ENCODE results near the gene CELF2. TPM values are rescaled to one million over a fixed set of nuclear protein-coding genes. Genes with fewer than 3 reads are reported as not detected.
A peak's percentile ranks its signal among the peaks of the same experiment; 100 is the strongest.

CELF2 gene
- total RNA-seq, 1 donor from 2014 or later: 110 TPM

DNA sequence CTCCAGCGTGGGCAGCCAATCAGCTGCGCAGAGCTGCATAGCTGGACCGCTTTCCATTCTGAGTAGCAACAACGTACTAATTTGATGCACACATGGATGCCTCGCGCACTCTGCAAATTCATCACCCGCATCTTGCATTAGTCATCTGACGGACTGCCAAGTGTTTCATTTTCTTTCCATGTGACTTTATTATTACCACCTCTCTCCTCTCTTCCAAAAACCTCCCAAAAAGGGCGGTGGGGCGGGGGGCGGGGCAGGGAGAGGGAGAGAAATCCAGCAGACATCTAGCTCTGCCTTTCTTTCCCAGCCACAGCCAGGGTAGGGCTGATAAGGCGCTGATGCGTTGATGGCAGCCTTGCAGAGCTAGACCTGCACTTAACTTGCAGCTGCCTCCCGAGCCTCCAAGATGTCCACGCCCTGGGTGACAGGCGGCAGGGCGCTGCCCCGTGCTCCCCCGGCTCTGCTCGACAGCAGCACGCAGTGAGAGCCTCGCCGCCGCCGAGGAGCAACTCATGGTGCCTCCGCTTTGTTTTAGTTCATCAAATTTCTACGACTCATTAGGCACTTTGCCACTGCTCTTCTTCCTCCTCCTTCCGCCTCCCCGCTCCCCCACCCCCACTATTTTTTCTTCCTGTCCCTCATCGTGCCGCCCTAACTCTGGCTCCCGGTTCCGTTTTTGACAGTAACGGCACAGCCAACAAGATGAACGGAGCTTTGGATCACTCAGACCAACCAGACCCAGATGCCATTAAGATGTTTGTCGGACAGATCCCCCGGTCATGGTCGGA, 147.3 kb downstream of the CELF2 start:
- Mint-ChIP-seq H3K4me1 (ENCODE audit: low read depth) (peaks cover 41% of the 10 kb centered on the region), H3K36me3 (ENCODE audit: low read depth) (peaks cover 13% of the 10 kb centered on the region), H3K4me3 (no peak overlapping the region), H3K27ac (peak overlapping the region; percentile 98), H3K9me3 (peaks cover 3% of the 10 kb centered on the region), H3K27me3 (ENCODE audit: insufficient read depth) (no peaks in the 10 kb centered on the region)
- peak; percentile 70 for DNase-seq (ENCODE audit: low spot score)
- intact Hi-C loops (cut with micrococcal nuclease): loop anchor here (1.0 to 10.0 kb wide), 4 partner anchors 70 to 960 kb away; partner anchors contain the start of genes CELF2 and SEC61A2

DNA sequence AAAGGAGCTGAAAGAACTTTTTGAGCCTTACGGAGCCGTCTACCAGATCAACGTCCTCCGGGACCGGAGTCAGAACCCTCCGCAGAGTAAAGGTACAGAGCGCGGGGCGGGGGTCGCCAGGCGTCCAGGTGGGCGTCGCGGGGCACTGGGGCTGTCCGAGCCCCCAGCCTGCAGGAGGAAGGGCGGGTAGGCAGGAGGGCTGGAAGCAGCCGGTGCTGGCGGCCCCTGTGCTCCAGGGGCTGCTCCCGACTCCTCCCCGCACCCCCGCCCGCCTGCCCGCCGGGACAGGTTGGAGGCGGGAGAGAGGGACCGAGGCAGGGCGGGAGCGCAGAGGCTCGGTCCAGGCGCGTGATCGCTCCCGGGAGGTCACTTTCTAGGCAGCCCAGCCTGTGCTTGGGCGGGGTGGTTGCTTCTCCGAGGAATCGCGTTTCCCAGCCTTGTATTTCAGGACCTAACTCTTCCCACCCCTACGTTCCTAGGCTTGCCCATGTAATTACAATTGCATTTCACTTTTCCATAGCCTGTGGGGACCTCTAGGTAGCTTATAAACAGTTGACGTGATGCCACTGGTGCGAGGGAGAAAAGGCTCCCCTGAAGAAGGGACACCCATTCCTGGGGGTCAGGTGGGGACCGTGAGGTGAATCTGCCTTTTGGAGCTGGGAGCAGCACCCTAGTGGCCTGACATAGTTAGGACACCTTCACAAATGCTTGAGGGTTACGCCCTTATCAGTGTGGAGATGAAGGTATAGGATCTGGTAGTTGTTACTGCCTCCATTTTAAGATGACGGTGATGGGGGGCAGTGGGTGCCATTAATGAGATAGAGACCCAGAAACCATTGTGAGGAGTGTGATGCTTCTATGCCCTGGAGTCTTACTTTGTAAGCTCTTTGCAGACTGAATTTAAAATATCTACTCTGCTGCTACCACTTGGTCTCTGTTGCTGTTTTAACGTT, 148.2 kb downstream of the CELF2 start:
- intact Hi-C loops (cut with micrococcal nuclease): loop anchor here (1.0 to 10.0 kb wide), 3 partner anchors 10 to 959 kb away; partner anchors contain the start of gene SEC61A2
- Mint-ChIP-seq H3K9me3 (peaks cover 3% of the 10 kb centered on the region), H3K4me1 (ENCODE audit: low read depth) (peaks cover 35% of the 10 kb centered on the region), H3K4me3 (no peak overlapping the region), H3K27ac (peak overlapping the region; percentile 98), H3K36me3 (ENCODE audit: low read depth) (peaks cover 13% of the 10 kb centered on the region), H3K27me3 (ENCODE audit: insufficient read depth) (no peaks in the 10 kb centered on the region)
- DNase-seq (ENCODE audit: low spot score): peak; percentile 70

DNA sequence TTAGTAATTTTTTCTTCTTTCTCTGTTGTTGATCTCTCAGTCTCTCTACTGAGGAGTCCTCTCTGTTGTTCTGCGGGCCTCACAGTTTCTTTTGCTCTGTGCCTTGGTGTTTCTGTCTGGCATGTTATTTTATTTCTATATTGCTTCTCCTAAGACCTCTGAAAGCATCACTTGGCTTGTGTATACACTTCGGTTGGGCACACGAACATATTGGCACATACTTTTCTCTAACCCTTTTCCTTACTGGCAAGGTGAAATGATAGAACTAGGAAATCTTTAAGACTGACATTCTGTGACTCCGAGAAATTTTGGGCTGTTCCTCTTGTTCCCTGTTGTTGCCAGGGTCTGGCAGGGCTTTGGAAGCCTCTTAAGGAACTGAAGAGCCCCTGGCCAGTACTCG, 148.9 kb downstream of the CELF2 start:
- intact Hi-C loops (cut with micrococcal nuclease): loop anchor here (1.0 to 10.0 kb wide), 3 partner anchors 10 to 958 kb away; partner anchors contain the start of gene SEC61A2
- peaks cover 30% of the 10 kb centered on the region for H3K4me1 Mint-ChIP-seq (ENCODE audit: low read depth)
- no peak overlapping the region for H3K4me3 Mint-ChIP-seq
- DNase-seq (ENCODE audit: low spot score): no peak
- H3K27ac Mint-ChIP-seq: no peak overlapping the region
- H3K36me3 Mint-ChIP-seq (ENCODE audit: low read depth): peaks cover 13% of the 10 kb centered on the region
- no peaks in the 10 kb centered on the region for H3K27me3 Mint-ChIP-seq (ENCODE audit: insufficient read depth)
- peaks cover 3% of the 10 kb centered on the region for H3K9me3 Mint-ChIP-seq

DNA sequence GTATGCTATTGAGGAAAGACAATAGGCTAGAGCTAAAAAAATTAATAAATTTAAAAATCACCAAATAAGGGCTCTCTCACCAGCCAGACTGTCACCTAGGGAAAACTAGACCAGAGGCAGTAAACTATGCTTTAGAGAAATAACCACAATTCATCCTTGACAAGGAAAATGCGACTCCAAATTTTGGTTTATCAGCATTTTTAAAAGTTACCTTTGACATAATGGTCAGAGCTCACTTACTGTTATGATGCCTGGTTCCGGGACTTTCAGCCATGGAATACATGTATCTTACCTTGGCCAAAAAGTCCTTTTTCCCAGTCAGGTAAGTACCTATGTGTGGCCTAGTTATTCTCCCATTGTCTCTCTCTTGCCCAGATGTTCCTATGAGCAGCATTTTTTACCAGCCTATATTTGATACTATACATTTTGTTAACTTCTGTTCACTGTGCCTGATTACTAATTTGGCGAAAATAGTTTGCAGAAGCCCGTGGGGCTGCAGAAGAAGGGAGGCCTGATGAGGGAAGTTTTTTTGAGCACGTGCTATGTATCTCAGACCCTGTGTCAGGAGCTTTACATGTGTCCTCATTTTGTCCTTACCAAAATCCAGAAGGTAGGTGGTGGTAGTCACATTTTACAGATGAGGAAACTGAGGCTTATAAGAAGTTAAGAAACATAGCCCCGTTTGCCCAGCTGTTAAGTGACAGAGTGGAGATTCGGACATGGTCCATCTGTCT, 149.7 kb downstream of the CELF2 start:
- H3K4me1 Mint-ChIP-seq (ENCODE audit: low read depth): peaks cover 21% of the 10 kb centered on the region
- H3K27ac Mint-ChIP-seq: no peak overlapping the region
- H3K27me3 Mint-ChIP-seq (ENCODE audit: insufficient read depth): no peaks in the 10 kb centered on the region
- no peaks in the 10 kb centered on the region for H3K9me3 Mint-ChIP-seq
- H3K36me3 Mint-ChIP-seq (ENCODE audit: low read depth): peaks cover 11% of the 10 kb centered on the region
- H3K4me3 Mint-ChIP-seq: no peak overlapping the region
- DNase-seq (ENCODE audit: low spot score): no peak
- intact Hi-C loops (cut with micrococcal nuclease): loop anchor here (5.0 to 10.0 kb wide), 2 partner anchors 350 to 957 kb away; partner anchors contain the start of gene SEC61A2

DNA sequence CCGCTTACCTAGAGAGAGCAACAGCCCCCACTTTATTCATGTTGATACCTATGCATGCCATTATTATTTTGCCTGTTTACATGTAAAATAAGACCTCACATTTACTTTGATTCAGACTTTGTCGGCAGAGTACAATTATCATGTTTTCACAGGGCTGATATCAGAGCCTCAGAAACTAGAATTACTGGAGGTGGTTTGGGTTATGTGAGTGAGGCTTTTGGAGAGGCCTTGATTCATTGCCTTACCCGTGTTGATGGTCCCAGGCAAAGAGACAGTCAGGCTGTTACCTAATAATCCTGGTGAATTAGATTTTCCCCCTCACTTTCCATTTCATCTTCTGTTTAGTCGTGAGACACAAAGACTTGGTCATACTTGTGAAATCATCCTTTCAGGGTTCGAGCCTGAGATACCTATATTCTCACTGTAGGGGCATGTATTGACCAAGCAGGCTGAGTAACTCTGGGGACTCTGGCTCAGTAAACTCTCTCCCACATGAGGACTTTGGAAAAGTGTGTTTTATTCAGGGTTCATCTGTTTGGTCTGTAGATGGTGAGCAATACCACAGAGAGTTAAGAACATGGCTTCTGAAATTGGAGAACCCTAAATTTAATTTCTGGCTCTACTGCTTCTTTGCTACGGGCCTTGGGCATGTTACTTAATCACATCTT, 150.9 kb downstream of the CELF2 start:
- H3K27me3 Mint-ChIP-seq (ENCODE audit: insufficient read depth): no peaks in the 10 kb centered on the region
- H3K27ac Mint-ChIP-seq: no peak overlapping the region
- no peaks in the 10 kb centered on the region for H3K9me3 Mint-ChIP-seq
- peaks cover 10% of the 10 kb centered on the region for H3K4me1 Mint-ChIP-seq (ENCODE audit: low read depth)
- no peak overlapping the region for H3K4me3 Mint-ChIP-seq
- intact Hi-C loops (cut with micrococcal nuclease): loop anchor here (1.0 to 10.0 kb wide), 3 partner anchors 67 to 956 kb away; partner anchors contain the start of gene SEC61A2
- no peak for DNase-seq (ENCODE audit: low spot score)
- H3K36me3 Mint-ChIP-seq (ENCODE audit: low read depth): peaks cover 19% of the 10 kb centered on the region

DNA sequence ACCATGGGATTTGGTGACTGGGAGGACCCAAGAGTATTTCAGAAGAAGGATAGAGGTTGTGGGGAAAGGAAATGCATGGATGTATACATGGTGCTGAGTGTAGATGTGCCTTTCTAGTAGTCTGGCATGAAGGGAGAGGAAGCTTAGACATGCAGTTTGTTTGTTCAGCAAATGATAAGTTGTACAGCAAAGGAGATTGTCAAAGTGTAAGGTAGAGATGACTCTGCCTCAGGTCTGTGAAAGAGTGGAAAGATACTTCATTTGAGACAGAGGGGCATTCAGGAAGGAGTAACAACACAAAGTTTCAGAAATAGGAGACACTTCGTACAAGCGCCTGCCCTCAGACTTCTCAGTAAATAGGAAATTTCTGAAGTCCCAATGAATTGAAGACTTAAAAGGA, 152.3 kb downstream of the CELF2 start:
- H3K36me3 Mint-ChIP-seq (ENCODE audit: low read depth): peaks cover 32% of the 10 kb centered on the region
- no peak overlapping the region for H3K4me3 Mint-ChIP-seq
- no peaks in the 10 kb centered on the region for H3K4me1 Mint-ChIP-seq (ENCODE audit: low read depth)
- no peaks in the 10 kb centered on the region for H3K9me3 Mint-ChIP-seq
- no peak overlapping the region for H3K27ac Mint-ChIP-seq
- no peaks in the 10 kb centered on the region for H3K27me3 Mint-ChIP-seq (ENCODE audit: insufficient read depth)
- intact Hi-C loops (cut with micrococcal nuclease): loop anchor here (2.0 to 10.0 kb wide), 4 partner anchors 101 to 955 kb away; partner anchors contain the start of genes SEC61A2 and UPF2
- no peak for DNase-seq (ENCODE audit: low spot score)

DNA sequence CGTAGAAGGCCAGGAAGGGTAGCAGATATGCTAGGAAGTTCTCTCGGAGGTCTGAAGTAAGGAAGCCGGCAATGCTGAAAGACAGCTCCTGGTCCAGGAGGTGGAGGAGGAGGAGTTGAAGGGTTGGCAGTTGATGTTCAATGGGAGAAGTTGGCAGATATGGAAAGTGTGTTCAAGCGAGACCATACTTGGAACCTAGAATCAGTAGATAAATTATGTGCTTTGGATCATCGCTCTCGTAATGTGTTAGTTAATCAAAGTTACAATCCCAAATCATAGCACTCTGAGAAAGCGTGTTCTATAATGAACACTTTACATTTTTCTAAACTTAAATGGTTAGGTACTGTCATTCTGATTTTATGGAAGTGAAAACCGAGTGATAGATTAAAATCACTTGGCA, 152.9 kb downstream of the CELF2 start:
- Mint-ChIP-seq H3K27ac (no peak overlapping the region), H3K4me3 (no peak overlapping the region), H3K36me3 (ENCODE audit: low read depth) (peaks cover 37% of the 10 kb centered on the region), H3K4me1 (ENCODE audit: low read depth) (no peaks in the 10 kb centered on the region), H3K9me3 (no peaks in the 10 kb centered on the region), H3K27me3 (ENCODE audit: insufficient read depth) (no peaks in the 10 kb centered on the region)
- DNase-seq (ENCODE audit: low spot score): no peak
- intact Hi-C loops (cut with micrococcal nuclease): loop anchor here (2.0 to 10.0 kb wide), 2 partner anchors 100 to 874 kb away; partner anchors contain the start of gene UPF2

DNA sequence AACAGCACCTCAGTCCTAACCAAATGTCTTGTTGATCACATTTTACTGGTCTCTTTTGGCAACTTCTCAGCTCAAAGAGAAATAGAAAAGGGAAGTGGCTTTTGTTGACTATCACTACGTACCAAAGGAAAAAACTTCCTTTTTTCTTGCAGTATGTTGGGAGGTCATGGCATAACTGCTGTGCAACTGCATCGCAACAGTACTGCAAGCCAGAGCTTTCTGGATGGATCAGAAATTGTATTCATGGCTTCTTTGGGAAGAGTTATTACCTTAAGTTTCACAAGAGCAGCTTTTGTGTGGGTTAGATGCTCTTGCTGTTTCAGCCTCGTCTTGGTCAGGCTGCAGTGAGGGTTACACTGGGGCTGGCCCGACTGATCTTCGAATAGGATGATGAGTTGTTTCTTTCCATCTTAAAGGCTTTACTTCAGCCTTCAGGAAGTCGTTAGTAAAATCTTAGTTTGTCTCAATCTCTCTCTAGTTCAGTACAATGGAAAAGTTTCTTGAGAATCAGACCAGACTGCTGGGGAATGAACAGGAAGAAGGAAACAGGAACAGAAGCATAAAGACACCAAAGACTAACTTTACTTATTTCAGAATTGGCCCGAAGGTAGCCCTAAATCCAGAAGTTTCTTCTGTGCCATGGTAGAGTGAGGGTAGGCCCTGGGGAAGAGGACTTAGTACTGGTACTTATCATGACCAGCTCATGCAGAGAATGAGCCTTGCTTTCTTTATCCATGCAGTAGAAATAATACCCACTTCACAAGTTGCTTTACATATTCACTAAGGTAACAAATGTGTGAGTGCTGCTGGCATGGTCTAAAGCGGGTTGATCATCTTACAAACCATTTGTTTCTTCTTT, 153.6 kb downstream of the CELF2 start:
- Mint-ChIP-seq H3K9me3 (no peaks in the 10 kb centered on the region), H3K4me1 (ENCODE audit: low read depth) (no peaks in the 10 kb centered on the region), H3K36me3 (ENCODE audit: low read depth) (peaks cover 40% of the 10 kb centered on the region), H3K27me3 (ENCODE audit: insufficient read depth) (no peaks in the 10 kb centered on the region), H3K4me3 (no peak overlapping the region), H3K27ac (no peak overlapping the region)
- intact Hi-C loops (cut with micrococcal nuclease): loop anchor here (1.0 to 10.0 kb wide), 3 partner anchors 9 to 874 kb away; partner anchors contain the start of gene UPF2
- DNase-seq (ENCODE audit: low spot score): no peak

DNA sequence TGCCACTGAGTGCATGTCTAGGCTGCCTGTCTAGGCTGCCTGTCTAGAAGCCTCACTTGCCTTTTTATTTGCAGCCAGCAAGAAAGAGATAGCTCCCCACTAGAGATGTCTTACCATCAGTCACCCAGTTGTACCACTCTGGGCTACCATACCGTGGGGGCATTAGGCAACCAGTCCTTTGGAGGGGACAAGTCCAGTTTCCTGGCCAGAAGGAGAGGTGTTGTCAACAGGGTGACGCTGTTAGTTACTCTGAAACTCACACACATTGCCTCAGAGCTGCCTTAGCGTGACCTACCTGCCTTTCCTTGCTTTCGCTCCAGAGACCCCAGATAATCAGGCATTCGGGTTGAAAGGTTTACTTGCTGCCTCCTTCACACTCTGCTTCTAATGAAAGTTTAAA, 155.4 kb downstream of the CELF2 start:
- no peak for DNase-seq (ENCODE audit: low spot score)
- no peaks in the 10 kb centered on the region for H3K9me3 Mint-ChIP-seq
- H3K4me3 Mint-ChIP-seq: no peak overlapping the region
- intact Hi-C loops (cut with micrococcal nuclease): loop anchor here (10.0 kb wide), 1 partner anchor 872 kb away; the partner anchor contains the start of gene UPF2
- H3K36me3 Mint-ChIP-seq (ENCODE audit: low read depth): peaks cover 34% of the 10 kb centered on the region
- no peaks in the 10 kb centered on the region for H3K4me1 Mint-ChIP-seq (ENCODE audit: low read depth)
- H3K27ac Mint-ChIP-seq: no peak overlapping the region
- H3K27me3 Mint-ChIP-seq (ENCODE audit: insufficient read depth): no peaks in the 10 kb centered on the region

DNA sequence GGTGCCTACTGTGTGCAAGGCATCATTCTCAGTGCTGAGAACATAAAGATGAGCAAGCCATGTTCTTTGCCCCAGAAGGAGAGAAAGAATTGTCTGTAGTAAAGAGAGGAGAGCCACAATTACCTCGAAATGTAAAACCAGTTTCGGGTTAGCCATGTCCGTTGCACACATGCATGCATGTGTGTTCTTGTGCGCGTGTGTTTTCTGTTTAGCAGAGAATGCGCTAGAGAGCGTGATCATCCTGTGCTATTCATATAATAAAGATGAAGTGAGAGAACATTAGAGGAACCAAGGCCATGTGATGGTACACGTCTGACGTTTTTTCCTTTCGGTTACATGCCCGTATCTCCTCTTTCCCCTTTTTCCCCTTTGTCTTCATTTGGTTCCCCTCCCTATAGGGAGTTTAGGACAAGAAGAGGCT, 158.2 kb downstream of the CELF2 start:
- H3K9me3 Mint-ChIP-seq: no peaks in the 10 kb centered on the region
- no peak for DNase-seq (ENCODE audit: low spot score)

DNA sequence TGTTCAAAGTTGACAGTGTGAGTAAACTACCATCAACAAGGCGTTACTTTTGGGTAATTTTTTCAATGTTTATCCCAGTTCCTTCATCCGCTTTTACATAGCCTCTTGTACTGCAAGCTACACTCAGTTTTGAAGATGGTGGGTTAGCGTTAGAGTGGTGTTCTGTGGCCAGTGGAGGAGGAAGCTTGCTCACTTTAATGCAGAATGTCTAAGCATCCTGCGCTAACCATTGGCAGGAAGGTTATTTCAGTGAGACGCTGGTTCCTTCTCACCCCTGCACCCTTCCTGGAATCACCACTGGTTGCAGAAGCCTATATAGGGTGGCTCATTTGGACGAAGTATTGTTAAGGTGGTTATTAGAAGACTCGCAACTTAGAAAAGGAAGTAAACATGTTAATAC, 159.1 kb downstream of the CELF2 start:
- peaks cover 8% of the 10 kb centered on the region for H3K4me1 Mint-ChIP-seq (ENCODE audit: low read depth)
- no peaks in the 10 kb centered on the region for H3K9me3 Mint-ChIP-seq
- no peaks in the 10 kb centered on the region for H3K27me3 Mint-ChIP-seq (ENCODE audit: insufficient read depth)
- intact Hi-C loops (cut with micrococcal nuclease): loop anchor here (1.0 to 10.0 kb wide), 2 partner anchors 10 to 868 kb away; partner anchors contain the start of gene UPF2
- DNase-seq (ENCODE audit: low spot score): peak; percentile 49
- H3K27ac Mint-ChIP-seq: no peak overlapping the region
- H3K36me3 Mint-ChIP-seq (ENCODE audit: low read depth): peaks cover 61% of the 10 kb centered on the region
- H3K4me3 Mint-ChIP-seq: no peak overlapping the region

More for the DNA sequence above, 158.2 kb downstream of the CELF2 start:
- Mint-ChIP-seq H3K4me1 (ENCODE audit: low read depth) (no peaks in the 10 kb centered on the region), H3K36me3 (ENCODE audit: low read depth) (peaks cover 52% of the 10 kb centered on the region), H3K27ac (no peak overlapping the region), H3K27me3 (ENCODE audit: insufficient read depth) (no peaks in the 10 kb centered on the region), H3K4me3 (no peak overlapping the region)
- intact Hi-C loops (cut with micrococcal nuclease): loop anchor here (1.0 to 10.0 kb wide), 2 partner anchors 10 to 869 kb away; partner anchors contain the start of gene UPF2

Measured in activated T-helper 1 cell treated with anti-CD3 and anti-CD28 coated beads, Interleukin-12 subunit alpha, Interleukin-12 subunit beta, Interleukin-2, Interleukin-4 antibody, amounts not matched to agents 30 ng/mL and 10 ng/mL and 1 ng/mL, durations not matched to agents 14 hours and 24 hours and 36 hours (primary cell).